Choroid plexus epithelial cell (primary cell): Measurements from ENCODE around the gene PIP5K1B.

Experiments
- DNase-seq: peaks from one replicate; pipeline ENCODE4 v3.0.0-alpha.2; 2010; ENCODE audit warnings: low read depth
- H3K4me3 ChIP-seq: 2 replicates; pipeline ENCODE4 v1.5.1; 2011; ENCODE audit warnings: low read depth, mild to moderate bottlenecking, control low read depth, low read length, moderate library complexity
- TF ChIP-seq, protein P1 (sequence below): conservative IDR thresholded peaks from 2 replicates; pipeline ENCODE4 v1.5.1; 2011; ENCODE audit warnings: low read depth, mild to moderate bottlenecking, control low read depth, inconsistent platforms, low read length, moderate library complexity

The PIP5K1B gene

DNA sequence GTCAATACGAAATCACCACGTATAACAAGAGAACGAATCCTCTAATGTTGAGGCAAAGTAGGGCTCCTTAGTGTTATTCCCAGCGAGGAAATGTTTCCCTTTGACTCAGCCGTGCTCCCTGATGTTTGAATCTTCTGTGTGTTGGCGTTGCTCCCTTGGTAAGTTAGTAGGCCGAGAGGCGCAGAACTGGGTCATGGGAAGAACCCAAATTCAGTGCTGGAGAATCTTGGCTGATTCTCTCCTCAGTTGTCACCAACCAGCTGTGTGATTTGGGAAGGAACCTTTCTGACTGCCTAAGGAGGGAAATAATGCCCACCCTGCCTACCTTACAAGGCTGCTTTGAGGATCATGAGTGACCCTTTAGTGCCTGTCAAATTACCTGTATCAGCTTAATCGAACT, 286.4 kb downstream of the PIP5K1B start:
- H3K4me3 ChIP-seq = no peak overlapping the region
- no peak for DNase-seq
- TF ChIP-seq, protein P1, sequence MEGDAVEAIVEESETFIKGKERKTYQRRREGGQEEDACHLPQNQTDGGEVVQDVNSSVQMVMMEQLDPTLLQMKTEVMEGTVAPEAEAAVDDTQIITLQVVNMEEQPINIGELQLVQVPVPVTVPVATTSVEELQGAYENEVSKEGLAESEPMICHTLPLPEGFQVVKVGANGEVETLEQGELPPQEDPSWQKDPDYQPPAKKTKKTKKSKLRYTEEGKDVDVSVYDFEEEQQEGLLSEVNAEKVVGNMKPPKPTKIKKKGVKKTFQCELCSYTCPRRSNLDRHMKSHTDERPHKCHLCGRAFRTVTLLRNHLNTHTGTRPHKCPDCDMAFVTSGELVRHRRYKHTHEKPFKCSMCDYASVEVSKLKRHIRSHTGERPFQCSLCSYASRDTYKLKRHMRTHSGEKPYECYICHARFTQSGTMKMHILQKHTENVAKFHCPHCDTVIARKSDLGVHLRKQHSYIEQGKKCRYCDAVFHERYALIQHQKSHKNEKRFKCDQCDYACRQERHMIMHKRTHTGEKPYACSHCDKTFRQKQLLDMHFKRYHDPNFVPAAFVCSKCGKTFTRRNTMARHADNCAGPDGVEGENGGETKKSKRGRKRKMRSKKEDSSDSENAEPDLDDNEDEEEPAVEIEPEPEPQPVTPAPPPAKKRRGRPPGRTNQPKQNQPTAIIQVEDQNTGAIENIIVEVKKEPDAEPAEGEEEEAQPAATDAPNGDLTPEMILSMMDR = no peak

DNA sequence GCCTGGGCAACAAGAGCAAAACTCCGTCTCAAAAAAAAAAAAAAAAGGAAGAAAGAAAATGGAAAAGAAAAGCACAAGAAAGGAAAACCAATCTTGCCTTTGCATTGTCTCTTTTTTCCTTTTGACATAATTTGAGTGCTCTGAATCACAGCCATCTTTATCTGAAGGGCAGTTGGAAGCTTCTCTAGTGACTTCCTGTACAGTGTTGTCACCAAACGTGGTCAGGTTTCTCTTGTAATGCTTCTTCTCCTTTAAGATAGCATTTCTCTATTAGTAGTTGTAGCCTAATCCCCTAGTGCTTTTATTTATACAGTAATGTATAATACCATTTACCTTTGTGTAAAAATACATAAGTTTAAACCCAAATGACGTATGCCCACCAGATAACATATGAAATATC, 290.7 kb downstream of the PIP5K1B start:
- TF ChIP-seq, protein P1 = no peak
- no peak for DNase-seq
- H3K4me3 ChIP-seq = no peak overlapping the region

DNA sequence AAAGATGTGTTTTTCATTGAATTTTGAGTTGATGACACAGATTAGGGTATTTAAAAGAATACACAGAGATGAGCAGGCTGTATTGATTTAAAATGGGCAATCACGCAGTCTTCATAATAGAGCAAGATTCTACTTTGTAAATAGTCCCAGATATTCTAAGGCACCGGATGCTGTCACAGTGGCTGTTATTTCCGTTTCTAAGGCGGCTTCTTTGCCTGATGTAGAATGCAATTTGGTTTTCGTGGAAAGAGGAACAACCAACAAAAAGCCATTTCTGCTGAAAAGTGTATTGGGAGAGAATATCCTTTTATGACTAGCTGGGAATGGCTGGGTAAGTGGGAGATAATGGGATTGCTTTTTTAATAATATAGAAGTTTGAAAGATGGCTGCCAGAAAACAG, 291.4 kb downstream of the PIP5K1B start:
- no peak for DNase-seq
- TF ChIP-seq, protein P1 = no peak
- no peak overlapping the region for H3K4me3 ChIP-seq

DNA sequence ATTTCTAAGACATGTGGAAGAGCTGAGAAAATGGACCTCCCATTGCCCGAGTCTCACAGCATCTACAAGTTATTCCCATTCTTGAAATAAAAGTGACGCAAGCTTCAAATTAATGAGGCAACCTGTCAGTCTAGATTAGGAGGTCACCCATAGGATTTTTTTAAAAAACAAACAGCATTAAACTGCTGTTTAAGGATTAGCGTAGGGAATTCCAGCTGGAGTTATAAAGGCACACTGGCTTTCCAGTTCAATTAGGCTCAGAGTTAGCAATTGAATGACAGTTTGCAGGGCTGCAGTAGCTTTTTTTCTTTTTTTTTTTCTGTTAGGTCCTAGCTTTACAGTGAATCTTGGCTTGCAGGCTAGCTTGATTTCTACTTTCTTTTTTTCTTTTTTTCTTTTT, 292.6 kb downstream of the PIP5K1B start:
- TF ChIP-seq, protein P1 = no peak
- DNase-seq = no peak
- no peak overlapping the region for H3K4me3 ChIP-seq

DNA sequence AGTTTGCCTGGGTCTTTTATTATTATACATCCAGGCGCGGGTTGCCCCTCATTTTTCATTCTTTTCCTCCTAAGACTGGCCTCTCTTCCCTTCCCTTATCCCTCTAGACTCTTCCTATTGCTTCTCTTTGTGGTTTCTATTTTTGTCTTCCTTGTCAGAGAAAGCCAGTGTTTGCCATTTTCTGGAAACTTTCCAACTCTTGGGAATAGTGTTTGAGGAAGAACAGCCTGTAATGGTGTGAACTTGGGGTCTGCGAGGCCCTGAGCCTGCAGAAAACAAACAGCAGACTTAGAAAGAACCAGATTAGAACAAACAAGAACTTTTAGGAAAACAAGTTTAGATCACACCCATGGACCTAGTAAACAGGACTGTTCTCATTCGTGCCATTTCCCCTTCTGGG, 293.3 kb downstream of the PIP5K1B start:
- TF ChIP-seq, protein P1 = no peak
- H3K4me3 ChIP-seq = no peak overlapping the region
- no peak for DNase-seq

DNA sequence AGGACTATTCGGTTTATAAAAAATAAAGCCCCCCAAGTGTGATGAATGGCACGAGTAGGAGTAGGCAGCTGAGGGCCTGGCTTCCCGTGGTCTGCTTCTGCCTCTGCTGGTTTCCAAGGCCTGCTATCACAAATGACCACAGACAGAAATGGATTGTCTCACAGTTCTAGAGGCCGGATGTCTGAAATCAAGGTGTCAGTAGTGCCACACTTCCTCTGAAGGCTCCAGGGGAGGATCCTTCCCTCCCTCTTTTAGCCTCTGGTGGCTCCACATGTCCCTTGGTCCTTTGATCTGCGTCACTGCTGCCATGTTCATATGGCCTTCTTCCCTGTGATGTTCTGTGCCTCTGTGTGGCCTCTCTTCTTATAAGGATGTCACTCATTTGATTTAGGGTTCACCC, 293.8 kb downstream of the PIP5K1B start:
- TF ChIP-seq, protein P1 = no peak
- DNase-seq = no peak
- H3K4me3 ChIP-seq = no peak overlapping the region

DNA sequence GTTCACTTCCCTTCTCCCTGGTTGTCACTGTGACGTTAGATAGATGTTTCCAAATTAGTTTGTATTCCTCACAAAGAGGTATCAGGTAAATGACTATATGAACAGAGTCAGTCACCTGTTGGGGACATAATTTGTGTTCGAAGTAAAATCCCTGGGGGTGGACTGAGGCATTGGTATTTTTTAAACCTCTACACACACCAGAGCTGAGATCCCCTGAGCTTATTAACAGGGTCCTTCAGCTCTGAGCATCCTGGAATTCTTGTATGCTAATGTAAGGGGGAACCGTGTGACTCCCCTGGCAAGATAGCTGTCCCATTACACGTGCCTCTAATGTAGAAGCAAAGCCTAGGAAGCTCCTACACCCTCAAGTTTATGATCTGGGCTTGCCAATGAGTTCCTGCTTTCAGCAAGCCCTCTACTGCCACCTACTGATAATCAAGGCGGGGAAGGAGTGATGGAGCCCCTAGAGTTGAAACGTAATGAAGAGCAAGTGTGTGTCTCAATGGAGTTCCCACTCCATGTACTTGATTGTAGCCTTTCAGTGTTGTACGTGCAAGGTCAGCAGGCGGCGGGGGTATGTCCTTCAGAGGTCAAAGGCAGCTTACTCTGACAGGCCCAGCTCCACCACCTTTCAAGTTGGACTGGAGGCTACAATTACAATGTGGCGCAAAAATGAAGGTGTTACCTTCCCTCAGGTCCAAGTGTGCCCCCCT, 294.5 kb downstream of the PIP5K1B start:
- TF ChIP-seq, protein P1 = peak; percentile 97
- no peak overlapping the region for H3K4me3 ChIP-seq
- DNase-seq = peak; percentile 88
